Forelimb muscle (tissue), 1 donor: Measurements from ENCODE around the gene TSPAN4. TPM values are rescaled to one million over a fixed set of nuclear protein-coding genes. Genes with fewer than 3 reads are reported as not detected.

Experiments
- DNase-seq: peaks from one replicate; pipeline ENCODE4 v3.0.0-alpha.2; 2013; ENCODE audit warnings: low read depth
- polyA plus RNA-seq: library from polyadenylated mRNA; unstranded; fragments of 120-200 nt; gene quantifications from one replicate; pipeline ENCODE4 v1.2.1, GENCODE V29; 2013; ENCODE audit not compliant: insufficient read length

Gene TSPAN4
- polyA plus RNA-seq, 1 donor = 44.0 TPM

- no peak for DNase-seq
Observed at GRCh38 chr11:909406-909805, 66.8 kb downstream of the TSPAN4 start.

- no peak for DNase-seq
Observed at GRCh38 chr11:910044-910588, 67.5 kb downstream of the TSPAN4 start.

GRCh38 chr11:910589-911030, 68.0 kb downstream of the TSPAN4 start, which contains the start of gene CHID1:
TSS of gene CHID1 (minus strand) at chr11:910810. CDS start at chr11:904816, 5,994 bp downstream.
- DNase-seq = no peak

- no peak for DNase-seq
Observed at GRCh38 chr11:911031-911889, 68.6 kb downstream of the TSPAN4 start.

- no peak for DNase-seq
Observed at GRCh38 chr11:911890-912219, 69.2 kb downstream of the TSPAN4 start.

- DNase-seq = no peak
Observed at GRCh38 chr11:912266-912665, 69.6 kb downstream of the TSPAN4 start.

- no peak for DNase-seq
Observed at GRCh38 chr11:913043-913442, 70.4 kb downstream of the TSPAN4 start.

- DNase-seq = no peak
Observed at GRCh38 chr11:914204-914603, 71.6 kb downstream of the TSPAN4 start.

GRCh38 chr11:914747-915501, 72.3 kb downstream of the TSPAN4 start:
- no peak for DNase-seq

Other genes with a start within 250 kb of the TSPAN4 start
- 14.9 TPM for gene IRF7, start 226.9 kb upstream of the TSPAN4 start, polyA plus RNA-seq
- 1.9 TPM for gene CDHR5, start 217.9 kb upstream of the TSPAN4 start, polyA plus RNA-seq
- gene SCT, start 215.7 kb upstream of the TSPAN4 start, polyA plus RNA-seq = 97.2 TPM
- gene DRD4, start 205.6 kb upstream of the TSPAN4 start, polyA plus RNA-seq = 1.1 TPM
- 28.7 TPM for gene DEAF1, start 147.6 kb upstream of the TSPAN4 start, polyA plus RNA-seq
- 17.0 TPM for gene TMEM80, start 147.0 kb upstream of the TSPAN4 start, polyA plus RNA-seq
- gene EPS8L2, start 136.6 kb upstream of the TSPAN4 start, polyA plus RNA-seq = 2.0 TPM
- 59.5 TPM for gene TALDO1, start 95.4 kb upstream of the TSPAN4 start, polyA plus RNA-seq
- 40.5 TPM for gene GATD1, start 65.4 kb upstream of the TSPAN4 start, polyA plus RNA-seq
- gene CEND1, start 52.8 kb upstream of the TSPAN4 start, polyA plus RNA-seq = 0.70 TPM
- gene SLC25A22, start 44.6 kb upstream of the TSPAN4 start, polyA plus RNA-seq = 9.2 TPM
- 11.2 TPM for gene PIDD1, start 37.6 kb upstream of the TSPAN4 start, polyA plus RNA-seq
- gene RPLP2, start 32.9 kb upstream of the TSPAN4 start, polyA plus RNA-seq = 1,639 TPM
- gene PNPLA2, start 23.9 kb upstream of the TSPAN4 start, polyA plus RNA-seq = 27.6 TPM
- gene CRACR2B, start 14.9 kb upstream of the TSPAN4 start, polyA plus RNA-seq = 17.6 TPM
- 155 TPM for gene CD151, start 9.9 kb upstream of the TSPAN4 start, polyA plus RNA-seq
- 109 TPM for gene POLR2L, start 323 bp upstream of the TSPAN4 start, polyA plus RNA-seq
- gene CHID1, start 68.0 kb downstream of the TSPAN4 start, polyA plus RNA-seq = 61.4 TPM
- gene AP2A2, start 83.0 kb downstream of the TSPAN4 start, polyA plus RNA-seq = 43.8 TPM
- 0.25 TPM for gene MUC6, start 193.9 kb downstream of the TSPAN4 start, polyA plus RNA-seq
- gene MUC2, start 232.0 kb downstream of the TSPAN4 start, polyA plus RNA-seq = 0.01 TPM